COLO668 (cell line): Measurements from ENCODE around the gene LZTR1.
"Not testable (repeated sequence)": the region's sequence is repeated elsewhere in the genome, so short reads cannot be mapped to it uniquely, and the experiment has no call there.

Source experiments
- DNase-seq: peaks from one replicate; lab custom pipeline; 2025; ENCODE audit not compliant: unreplicated experiment; lab: John Stamatoyannopoulos, UW

Gene LZTR1

DNA sequence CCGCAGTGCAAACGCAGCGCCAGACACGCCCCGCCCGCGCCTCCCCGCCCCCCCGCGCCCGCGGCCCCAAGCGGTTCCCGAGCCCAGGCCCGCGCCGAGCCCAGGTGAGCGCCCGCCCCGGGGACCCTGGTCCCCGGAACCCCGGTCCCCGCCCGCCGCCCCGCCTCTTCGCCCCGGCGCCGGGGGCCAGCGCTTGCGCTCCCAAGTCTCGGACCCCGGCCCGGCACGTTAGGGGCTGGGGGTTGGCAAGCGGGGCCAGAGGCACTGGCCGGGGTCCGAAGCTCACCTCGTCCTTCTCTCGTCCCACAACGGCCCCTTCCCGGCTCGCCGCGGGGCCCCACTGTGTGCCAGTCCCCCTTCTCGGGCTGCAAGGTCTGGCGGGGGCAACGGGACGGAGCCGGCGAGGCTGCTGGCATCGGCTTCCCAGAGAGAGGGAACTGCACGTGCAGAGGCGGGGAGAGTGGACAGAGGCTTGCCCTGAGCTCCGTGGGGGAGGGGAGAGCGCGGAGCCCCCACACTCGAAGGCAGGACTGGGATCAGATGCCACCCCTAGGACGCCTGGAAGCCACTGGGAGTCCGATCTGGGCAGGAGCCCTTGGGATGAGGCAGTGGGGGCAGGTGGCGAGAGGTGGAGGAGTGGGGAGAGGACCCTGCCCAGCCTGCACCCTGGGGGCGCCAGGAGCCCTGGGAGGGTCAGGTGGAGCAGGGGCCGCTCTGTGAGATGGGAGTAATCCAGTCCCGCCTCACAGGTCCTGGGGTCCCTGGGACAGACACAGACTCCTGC lies 16.8 kb upstream of the LZTR1 start:
- no peak for DNase-seq

DNA sequence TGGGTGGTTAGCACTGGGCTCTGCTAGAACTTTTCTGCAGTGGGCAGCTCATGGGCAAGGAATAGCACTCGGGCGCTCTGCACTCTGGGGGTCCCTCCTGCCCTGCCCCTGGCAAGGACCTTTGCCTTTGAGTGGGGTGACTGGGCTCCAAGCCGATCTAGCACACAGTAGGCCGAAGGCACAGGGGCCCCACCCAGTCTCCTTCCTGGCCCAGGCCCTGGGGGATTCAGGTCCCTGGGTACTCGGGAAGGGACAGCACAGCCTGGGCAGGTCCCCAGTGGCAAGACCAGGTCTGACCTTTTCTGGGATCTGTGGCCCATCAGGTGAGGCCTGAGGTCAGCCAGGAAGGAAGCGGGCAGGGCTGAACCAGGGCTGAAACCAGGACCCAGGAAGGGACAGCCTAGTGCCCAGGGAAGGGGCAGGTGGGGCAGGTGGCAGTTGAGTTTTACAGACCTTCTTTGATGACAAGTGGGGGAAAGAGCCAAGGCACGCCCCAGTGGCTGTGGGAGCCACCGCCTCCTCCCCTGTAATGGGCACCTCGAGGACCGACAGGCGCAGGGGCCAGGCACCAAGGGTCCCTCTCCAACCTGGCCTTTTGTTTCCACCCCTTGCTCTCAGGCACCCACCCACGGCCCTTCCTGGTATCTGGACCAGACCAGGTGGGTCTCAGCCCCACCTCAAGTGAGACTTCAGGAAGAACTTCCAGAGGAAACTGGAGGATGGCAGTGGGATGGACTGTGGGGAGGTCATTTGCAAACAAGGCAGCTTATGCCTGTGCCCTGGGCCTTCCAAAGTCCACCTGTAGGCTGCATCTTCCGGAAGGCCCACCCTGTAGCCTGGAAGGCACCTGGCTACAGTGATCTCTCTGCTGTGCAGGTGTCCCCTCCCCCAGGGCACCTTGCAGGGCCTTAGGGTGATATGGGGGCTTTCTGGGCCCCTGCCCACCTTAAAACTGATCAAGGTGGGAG lies 15.9 kb upstream of the LZTR1 start:
- DNase-seq = no peak

DNA sequence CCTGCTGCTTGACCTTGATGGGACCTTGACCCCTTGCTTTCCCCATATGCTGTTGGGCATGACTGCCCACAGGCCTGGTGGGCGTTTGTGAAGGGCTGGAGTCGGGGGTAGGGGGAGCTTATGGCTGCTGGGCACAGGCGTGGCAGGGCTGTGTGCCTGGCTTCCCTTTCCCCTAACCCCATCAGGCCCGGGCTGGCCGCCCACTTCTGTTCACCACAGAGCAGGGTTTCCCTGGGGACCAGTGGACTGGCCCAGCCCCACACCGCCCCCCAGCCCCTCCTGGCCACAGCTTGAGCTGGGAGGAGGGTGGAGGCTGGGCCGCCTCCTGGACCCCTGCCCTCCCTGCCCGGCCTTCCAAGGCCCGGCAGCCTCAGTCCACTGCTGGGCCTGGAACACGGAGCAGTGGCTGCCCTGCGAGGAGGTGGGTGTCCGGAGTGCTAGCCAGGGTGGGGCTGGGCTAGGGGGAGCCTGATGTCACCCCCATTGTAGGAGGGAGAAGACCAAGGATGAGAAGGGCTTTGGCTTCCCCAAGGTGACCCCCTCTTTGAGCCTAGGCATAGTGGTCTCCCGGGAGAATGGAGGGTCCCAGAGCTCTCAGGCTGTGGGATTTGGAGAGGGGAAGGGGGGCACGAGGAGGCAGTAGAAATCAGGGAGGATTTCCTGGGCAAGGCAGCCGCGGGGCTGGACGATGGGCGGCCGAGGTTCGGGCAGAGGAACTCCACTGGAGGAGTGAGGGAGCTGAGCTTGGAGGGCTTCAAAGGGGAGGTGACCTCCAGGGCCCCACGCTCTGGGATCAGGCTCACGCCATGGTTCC lies 15.0 kb upstream of the LZTR1 start, which contains the start of gene AIFM3:
Gene AIFM3 (plus strand): TSS at position 373 of the 814 bp plus-strand sequence. CDS start 690 bp downstream, outside the sequence.
- no peak for DNase-seq

DNA sequence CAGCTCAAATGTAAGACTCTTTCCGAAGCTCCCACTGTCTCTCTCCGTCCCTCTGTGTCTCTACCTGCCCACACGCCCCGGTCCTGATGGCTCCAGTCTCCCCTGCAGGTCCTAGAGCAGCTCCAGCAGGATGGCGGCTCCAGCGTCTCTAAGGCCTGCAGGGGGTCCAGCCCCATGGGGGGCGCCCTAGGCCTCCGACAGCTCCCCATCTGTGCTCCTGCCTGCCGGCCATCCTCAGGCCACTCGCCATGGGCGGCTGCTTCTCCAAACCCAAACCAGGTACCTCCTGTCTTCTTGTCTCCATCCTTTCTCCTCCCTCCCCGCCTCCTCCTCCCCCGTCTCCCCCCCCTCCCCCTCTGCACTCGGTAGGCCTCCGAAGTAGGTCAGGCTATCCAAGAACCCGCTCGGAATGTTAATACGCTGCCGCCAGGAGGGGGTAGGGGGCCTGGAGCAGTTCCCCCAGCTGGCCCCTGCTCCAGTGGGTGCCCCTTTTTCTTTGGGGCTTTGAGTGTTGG lies 14.3 kb upstream of the LZTR1 start:
- DNase-seq = no peak

DNA sequence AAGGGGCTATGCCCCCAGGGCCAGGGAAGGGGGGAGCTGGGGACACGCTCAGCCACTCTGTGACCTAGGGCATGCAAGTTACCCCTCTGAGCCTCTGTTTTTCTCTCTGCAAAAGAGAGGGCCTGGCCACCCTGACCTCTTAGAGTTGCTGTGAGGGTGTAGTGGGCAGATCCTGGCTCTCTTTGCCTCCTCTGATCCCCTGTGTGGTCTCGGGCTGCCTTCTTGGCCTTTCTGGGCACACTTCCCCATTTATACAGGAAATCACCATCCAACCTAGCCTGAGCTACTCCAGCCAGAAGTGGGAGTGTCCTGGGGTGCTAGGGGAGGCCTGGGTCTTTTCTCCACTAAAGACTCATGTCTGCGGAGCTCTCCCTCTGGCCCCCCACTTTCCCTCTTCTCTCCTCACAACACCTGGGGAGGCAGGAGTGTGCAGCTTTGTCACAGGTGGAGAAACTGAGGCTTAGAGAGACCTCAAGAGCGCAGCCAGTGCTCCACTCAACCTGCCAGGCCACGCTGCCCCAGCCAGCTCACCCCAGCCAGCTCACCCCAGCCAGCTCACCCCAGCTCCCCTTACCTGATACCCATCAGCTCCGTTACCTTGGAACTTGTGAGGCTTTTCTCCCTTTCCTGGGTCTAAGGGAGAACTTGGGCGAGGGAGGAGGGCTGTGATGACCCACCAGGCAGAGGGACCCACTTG lies 13.7 kb upstream of the LZTR1 start:
- DNase-seq = no peak

DNA sequence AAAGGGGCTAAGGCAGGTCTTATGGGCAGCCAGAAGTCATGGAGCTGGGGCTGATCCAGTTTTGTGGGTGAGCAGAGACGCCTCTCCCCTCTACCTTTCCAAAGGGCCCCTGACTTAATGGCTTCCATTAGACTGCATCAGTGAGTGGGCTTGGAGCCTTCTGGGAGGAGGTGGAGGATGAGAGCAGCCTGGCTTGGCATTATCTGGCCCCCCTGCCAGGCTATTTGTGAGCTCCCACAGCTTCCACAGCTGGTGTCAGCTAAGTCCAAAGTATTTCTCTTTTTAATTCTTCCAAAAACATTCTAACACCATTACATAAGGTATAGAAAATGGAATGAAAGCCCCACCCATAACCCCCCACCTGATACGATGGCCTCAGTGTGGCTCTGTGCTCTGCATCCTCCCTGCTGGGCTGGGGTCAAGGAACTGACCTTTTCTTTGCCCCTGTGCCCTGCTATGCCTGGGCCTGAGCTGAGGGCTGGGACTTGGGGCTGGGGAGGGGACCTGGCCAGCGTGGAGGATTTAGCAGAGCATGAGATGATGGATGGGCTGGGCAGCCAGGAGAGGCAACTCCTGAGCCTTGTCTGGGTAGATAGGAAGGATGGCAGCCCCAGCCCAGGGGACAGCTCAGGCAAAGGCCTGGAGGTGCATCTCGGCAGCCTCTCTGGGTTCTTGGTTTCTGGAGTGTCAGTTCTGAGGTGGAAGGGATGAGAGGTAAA lies 11.0 kb upstream of the LZTR1 start:
- no peak for DNase-seq

DNA sequence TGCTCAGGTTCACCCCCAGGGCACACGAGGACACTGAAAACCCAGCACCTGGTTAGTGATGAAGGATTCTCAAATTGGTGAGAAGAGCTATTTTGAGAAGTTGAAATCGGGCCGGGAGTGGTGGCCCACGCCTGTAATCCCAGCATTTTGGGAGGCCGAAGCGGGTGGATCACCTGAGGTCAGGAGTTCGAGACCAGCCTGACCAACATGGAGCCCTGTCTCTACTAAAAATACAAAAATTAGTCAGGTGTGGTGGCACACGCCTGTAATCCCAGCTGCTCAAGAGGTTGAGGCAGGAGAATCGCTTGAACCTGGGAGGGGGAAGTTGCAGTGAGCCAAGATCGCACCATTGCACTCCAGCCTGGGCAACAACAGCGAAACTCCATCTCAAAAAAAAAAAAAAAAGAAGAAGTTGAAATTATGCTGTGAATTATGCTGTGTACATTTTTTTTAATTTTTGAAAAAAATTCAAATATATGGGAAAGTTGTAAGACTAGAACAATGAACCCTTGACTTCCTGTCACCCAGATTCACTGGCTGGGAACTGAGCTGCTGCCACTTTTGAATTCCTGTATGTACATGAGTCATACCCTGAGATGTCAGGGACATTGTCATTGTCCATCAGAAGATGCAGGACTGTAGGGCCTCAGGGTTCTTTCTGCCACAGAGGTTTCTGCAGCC lies 9.9 kb upstream of the LZTR1 start:
- not testable (repeated sequence) for DNase-seq

DNA sequence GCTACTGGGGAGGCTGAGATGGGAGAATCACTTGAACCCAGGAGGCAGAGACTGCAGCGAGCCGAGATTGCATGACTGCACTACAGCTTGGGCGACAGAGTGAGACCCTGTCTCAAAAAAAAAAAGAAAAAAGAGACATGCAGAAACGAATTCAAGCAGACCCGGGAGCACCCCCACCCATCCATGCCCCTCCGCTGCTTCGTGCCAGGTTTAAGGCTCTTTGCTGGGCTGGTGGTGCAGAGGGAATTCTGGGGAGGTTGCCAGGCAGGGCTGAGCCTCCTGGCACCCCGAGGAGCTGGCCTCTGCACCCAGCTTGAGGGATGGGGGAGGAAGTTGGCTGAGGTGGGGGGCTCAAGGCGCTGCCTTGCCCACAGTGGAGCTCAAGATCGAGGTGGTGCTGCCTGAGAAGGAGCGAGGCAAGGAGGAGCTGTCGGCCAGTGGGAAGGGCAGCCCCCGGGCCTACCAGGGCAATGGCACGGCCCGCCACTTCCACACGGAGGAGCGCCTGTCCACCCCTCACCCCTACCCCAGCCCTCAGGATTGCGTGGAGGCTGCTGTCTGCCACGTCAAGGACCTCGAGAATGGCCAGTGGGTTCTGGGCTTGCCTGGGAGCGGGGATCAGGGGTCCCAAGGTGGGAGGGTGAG lies 9.0 kb upstream of the LZTR1 start:
- DNase-seq = no peak

DNA sequence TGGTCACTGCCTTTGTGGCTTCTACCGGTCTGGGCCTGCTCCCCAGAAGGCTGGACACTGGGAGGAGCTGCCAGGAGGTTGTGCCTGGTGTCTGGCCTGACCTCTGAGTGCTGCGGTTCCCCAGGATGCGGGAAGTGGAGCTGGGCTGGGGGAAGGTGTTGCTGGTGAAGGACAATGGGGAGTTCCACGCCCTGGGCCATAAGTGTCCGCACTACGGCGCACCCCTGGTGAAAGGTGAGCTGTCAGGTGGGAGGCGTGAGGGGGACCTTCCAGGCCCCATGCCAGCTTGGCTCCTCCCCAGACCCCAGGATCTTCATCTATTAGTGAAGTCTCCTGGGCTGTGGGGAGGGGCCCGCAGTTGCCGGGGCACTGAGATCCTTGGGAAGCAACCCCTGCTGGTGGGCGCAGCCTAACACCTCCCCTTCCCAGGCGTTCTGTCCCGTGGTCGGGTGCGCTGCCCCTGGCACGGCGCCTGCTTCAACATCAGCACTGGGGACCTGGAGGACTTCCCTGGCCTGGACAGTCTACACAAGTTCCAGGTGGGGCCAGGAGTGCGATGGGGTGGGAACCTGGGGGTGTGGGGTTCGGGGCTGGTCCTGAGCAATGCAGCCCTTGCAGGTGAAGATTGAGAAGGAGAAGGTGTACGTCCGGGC lies 8.3 kb upstream of the LZTR1 start:
- no peak for DNase-seq

DNA sequence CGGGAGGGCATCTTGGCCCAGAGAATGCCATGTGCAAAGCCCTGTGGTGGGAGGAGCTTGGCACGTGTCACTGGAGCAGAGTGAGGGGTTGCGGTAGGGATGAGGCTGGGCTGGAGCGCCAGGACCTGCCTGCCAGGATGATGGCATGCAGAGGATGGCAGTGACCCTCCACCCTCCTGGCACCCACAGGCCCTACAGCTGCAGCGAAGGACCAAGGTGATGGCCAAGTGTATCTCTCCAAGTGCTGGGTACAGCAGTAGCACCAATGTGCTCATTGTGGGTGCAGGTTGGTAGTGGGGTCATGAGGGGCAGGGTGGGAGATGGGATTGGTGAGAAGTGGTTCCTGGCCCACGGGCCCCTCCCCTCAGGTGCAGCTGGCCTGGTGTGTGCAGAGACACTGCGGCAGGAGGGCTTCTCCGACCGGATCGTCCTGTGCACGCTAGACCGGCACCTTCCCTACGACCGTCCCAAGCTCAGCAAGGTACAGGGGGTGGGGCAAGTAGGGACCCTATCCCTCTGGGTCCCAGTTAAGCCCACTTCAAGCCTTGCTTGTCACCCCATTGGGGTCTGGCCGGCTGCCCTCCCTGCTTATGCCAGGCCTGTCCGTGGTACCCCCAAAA lies 7.7 kb upstream of the LZTR1 start:
- DNase-seq = no peak

DNA sequence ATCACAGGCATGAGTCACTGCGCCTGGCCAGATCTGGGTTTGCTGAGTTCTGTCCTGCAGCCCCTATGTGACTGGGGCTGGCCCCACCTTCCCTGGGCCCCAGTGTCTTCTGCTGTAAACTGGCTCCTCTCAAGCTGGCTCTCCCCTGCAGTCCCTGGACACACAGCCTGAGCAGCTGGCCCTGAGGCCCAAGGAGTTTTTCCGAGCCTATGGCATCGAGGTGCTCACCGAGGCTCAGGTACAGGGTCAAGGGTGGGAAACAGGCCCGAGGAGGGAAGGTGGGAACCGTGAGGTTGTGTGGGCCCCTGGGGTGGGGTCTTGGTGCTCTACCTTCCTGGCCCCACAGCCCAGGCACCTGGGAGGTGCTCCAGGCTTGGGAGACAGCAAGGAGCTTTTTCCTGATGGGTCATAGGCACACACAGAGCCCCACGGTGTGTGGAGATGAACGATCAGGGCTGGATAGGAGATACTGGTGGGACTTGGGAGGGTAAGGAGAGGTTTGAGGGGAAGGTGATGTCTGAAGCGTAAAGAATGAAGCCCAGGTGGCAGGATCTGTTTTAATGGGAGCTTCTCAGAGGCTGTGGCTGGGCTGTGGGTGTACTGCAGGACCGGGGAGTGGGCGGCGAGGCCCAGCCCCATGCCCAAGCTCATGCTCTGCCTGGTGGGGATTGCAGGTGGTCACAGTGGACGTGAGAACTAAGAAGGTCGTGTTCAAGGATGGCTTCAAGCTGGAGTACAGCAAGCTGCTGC lies 6.4 kb upstream of the LZTR1 start:
- no peak for DNase-seq

DNA sequence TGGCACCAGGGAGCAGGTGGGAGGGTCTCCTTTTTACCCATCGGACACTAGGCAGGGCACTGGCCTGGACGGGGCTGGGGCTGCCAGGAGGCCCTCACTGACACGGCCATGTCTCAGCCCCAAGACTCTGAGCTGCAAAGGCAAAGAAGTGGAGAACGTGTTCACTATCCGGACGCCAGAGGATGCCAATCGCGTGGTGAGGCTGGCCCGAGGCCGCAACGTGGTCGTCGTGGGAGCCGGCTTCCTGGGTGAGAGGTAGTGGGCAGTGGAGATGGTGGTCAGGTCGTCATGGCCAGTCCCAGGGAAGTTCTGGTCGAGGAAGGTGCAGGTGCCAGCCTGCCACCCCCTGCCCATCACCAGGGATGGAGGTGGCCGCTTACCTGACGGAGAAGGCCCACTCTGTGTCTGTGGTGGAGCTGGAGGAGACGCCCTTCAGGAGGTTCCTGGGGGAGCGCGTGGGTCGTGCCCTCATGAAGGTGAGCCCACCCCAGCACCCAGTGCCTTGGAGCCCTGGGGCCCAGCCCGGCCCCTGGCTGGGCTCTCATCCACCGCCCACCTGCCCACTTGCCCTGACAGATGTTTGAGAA lies 5.7 kb upstream of the LZTR1 start:
- DNase-seq = no peak

DNA sequence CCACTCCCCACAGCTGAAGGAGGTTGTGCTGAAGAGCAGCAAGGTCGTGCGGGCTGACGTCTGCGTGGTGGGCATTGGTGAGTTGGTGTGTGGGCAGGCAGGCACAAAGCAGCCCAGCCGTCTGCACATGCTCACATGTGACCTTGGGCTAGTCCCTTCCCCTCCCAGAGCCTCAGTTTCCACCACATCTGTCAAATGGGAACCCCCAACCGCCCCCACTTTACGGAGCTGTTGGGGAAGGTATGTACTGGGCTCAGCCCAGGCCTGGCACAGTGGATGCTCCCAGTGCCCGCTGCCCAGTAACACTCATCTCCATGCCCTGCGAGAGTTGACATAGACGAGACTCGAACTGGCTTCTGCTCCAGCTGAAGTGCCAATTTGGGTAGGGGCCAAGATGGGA lies 5.1 kb upstream of the LZTR1 start:
- no peak for DNase-seq

DNA sequence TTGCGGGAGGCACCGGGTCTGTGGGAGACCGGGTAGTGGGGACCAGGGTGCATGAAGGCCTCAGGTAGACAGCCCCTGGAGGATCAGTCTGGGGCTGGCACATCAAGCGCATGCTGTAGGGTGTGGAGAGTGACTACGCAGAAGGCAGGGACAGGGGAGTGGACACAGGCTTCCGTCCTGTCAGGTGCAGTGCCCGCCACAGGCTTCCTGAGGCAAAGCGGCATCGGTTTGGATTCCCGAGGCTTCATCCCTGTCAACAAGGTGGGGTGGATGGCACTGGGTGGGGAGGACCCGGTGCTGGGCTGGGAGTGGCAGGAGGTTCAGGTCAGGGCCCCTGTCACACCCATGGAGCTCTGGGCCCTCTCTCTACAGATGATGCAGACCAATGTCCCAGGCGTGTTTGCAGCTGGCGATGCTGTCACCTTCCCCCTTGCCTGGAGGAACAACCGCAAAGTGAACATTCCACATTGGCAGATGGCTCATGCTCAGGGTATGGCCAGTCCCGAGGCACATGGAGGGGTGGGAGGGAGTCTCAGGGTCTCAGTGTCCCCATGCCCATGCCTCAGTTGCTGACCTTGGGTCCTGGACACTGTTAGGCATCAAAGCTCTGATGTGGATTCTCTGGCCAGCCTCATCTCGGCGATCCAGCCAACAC lies 4.5 kb upstream of the LZTR1 start:
- DNase-seq = peak; percentile 12

DNA sequence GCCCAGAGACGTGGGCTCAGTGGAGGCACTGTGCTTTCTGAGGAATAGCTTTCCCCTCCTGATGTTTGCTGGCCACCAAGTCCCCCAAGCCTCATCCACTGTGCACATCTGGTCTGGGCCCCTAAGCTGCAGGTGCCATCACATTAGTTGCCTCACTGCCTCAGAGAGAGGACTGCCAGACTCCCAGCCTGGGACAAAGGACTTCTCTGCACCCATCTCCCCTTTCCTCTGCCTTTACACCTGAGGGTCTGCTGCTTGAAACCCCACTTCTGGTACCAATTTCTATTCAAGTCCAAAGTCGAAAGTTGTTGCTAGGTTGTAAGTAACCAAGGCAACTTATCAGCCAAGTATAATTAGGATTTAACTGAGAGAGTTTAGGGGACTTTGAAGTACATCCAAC lies 3.7 kb upstream of the LZTR1 start:
- DNase-seq = no peak

DNA sequence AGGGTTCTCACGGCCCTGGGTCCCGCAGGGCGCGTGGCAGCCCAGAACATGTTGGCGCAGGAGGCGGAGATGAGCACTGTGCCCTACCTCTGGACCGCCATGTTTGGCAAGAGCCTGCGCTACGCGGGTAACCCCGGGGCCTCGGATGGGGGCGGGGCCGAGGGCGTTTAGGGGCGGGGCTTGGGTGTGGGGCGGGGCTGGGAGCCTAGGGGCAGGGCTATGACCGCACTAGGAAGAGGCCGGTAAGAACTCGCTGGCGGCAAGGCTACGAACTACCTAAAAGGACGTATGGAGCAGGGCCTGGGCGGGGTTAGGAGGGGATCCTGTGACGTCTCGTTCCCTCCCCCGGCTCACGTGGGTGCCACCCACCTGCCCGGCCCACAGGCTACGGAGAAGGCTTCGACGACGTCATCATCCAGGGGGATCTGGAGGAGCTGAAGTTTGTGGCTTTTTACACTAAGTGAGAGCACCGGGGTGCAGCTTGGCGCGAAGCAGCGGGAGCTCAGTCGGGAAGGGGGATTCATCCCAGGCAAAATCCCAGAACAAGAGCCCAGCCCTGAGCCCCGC lies 2.8 kb upstream of the LZTR1 start:
- peak; percentile 52 for DNase-seq
